Suprapubic skin (tissue), 4 donors: ENCODE measurements around the gene ZFAND3. TPM values are rescaled to one million over a fixed set of nuclear protein-coding genes. Genes with fewer than 3 reads are reported as not detected.

Experiments used
- DNase-seq, 2 donors: peaks; one replicate each; pipeline ENCODE4 v3.0.0-alpha.2; 2019; ENCODE audit warnings: low spot score in 2 of 2
- H3K27ac ChIP-seq: fragments of 200-600 bp; sonication (generic); one replicate; pipeline ENCODE4 v1.5.1; 2019
- H3K27me3 ChIP-seq: fragments of 200-600 bp; sonication (generic); one replicate; pipeline ENCODE4 v1.5.1; 2019
- H3K36me3 ChIP-seq: fragments of 200-600 bp; sonication (generic); one replicate; pipeline ENCODE4 v1.5.1; 2019
- H3K4me1 ChIP-seq: fragments of 200-600 bp; sonication (generic); one replicate; pipeline ENCODE4 v1.5.1; 2019
- H3K4me3 ChIP-seq: fragments of 200-600 bp; sonication (generic); one replicate; pipeline ENCODE4 v1.5.1; 2019; ENCODE audit warnings: mild to moderate bottlenecking
- H3K9me3 ChIP-seq: fragments of 200-600 bp; sonication (generic); one replicate; pipeline ENCODE4 v1.5.1; 2019
- CTCF ChIP-seq, 2 donors: fragments of 200-600 bp in 1 of 2; fragments of 450-650 bp in 1 of 2; sonication (generic) in 1 of 2; IDR thresholded peaks; one replicate each; pipeline ENCODE4 v1.5.1; 2016 to 2019; ENCODE audit warnings: antibody characterized with exemption in 2 of 2, mild to moderate bottlenecking in 1 of 2, moderate library complexity in 1 of 2
- EP300 ChIP-seq: sonication (generic); formaldehyde crosslinking; IDR thresholded peaks from one replicate; pipeline ENCODE4 v1.6.1; 2017; ENCODE audit warnings: antibody characterized with exemption
- POLR2A ChIP-seq, 2 donors: fragments of 450-650 bp; IDR thresholded peaks; one replicate each; pipeline ENCODE4 v1.6.1; 2017; ENCODE audit warnings: antibody characterized with exemption in 2 of 2, mild to moderate bottlenecking in 2 of 2, moderate library complexity in 2 of 2
- POLR2AphosphoS5 ChIP-seq, 3 donors: sonication (generic); formaldehyde crosslinking; IDR thresholded peaks; one replicate each; pipeline ENCODE4 v1.6.1; 2017; ENCODE audit warnings: antibody characterized with exemption in 3 of 3
- WGBS: methylation state at CpG from one replicate; pipeline ENCODE4 v1.1.5; 2018; 5-methylcytosine and 5-hydroxymethylcytosine counted together
- total RNA-seq, 4 donors: library from RNA; depleted of rRNA; stranded (reverse); fragments of >200 nt; gene quantifications; one replicate each; pipeline ENCODE4 v1.1.0, GENCODE V29; 2016

Gene ZFAND3
- total RNA-seq, 4 donors from 2014 or later = 31.1 to 41.0 (median 36.3) TPM

- under 1% methylated on average over 27 of the region's 27 CpGs for WGBS
- Histone ChIP-seq H3K36me3 (no peaks in the 10 kb centered on the region), H3K4me3 (peak overlapping the region; percentile 97), H3K4me1 (peaks cover 42% of the 10 kb centered on the region), H3K27ac (peak overlapping the region; percentile 98), H3K9me3 (no peaks in the 10 kb centered on the region), H3K27me3 (no peaks in the 10 kb centered on the region)
- TF ChIP-seq POLR2A (IDR thresholded peaks at IDR 0.05) (peak; percentile 64 to 81), POLR2AphosphoS5 (IDR thresholded peaks at IDR 0.05) (no peak)
- peak; percentile 97 to 98 for DNase-seq
Measured at GRCh38 chr6:37818536-37819176, 871 bp upstream of the ZFAND3 start.

- peak; percentile 79 to 81 for DNase-seq
- under 1% methylated on average over 10 of the region's 71 CpGs for WGBS
Measured at GRCh38 chr6:37819802-37820717, 533 bp downstream of the ZFAND3 start.

GRCh38 chr6:37820718-37821079 is 1.2 kb downstream of the ZFAND3 start:
- H3K4me3 ChIP-seq = peak overlapping the region; percentile 97
- WGBS = 35% methylated on average over 3 of the region's 3 CpGs

More at GRCh38 chr6:37819802-37820717, 533 bp downstream of the ZFAND3 start:
- no peaks in the 10 kb centered on the region for H3K27me3 ChIP-seq
- peak overlapping the region; percentile 98 for H3K27ac ChIP-seq
- no peaks in the 10 kb centered on the region for H3K9me3 ChIP-seq
- peak overlapping the region; percentile 97 for H3K4me3 ChIP-seq
- peaks cover 52% of the 10 kb centered on the region for H3K4me1 ChIP-seq
- H3K36me3 ChIP-seq = no peaks in the 10 kb centered on the region
- TF ChIP-seq EP300 = no peak
- peak in 1 of 3 donors; percentile 55 for TF ChIP-seq POLR2AphosphoS5 (IDR thresholded peaks at IDR 0.05)

GRCh38 chr6:37821446-37821845 is 1.9 kb downstream of the ZFAND3 start:
- H3K4me1 ChIP-seq = peaks cover 66% of the 10 kb centered on the region
- H3K27me3 ChIP-seq = no peaks in the 10 kb centered on the region
- no peaks in the 10 kb centered on the region for H3K36me3 ChIP-seq
- 71% methylated on average over 7 of the region's 7 CpGs for WGBS
- no peaks in the 10 kb centered on the region for H3K9me3 ChIP-seq
- TF ChIP-seq CTCF (IDR thresholded peaks at IDR 0.05) = no peak
- TF ChIP-seq POLR2A (IDR thresholded peaks at IDR 0.05) = no peak
- no peak for TF ChIP-seq POLR2AphosphoS5 (IDR thresholded peaks at IDR 0.05)
- TF ChIP-seq EP300 = no peak
- H3K27ac ChIP-seq = no peak overlapping the region
- no peak overlapping the region for H3K4me3 ChIP-seq
- DNase-seq = no peak

More at GRCh38 chr6:37820718-37821079, 1.2 kb downstream of the ZFAND3 start:
- no peaks in the 10 kb centered on the region for H3K27me3 ChIP-seq
- no peak overlapping the region for H3K27ac ChIP-seq
- H3K9me3 ChIP-seq = no peaks in the 10 kb centered on the region
- TF ChIP-seq POLR2AphosphoS5 (IDR thresholded peaks at IDR 0.05) = no peak
- no peak for TF ChIP-seq EP300
- no peak for TF ChIP-seq POLR2A (IDR thresholded peaks at IDR 0.05)
- no peak for TF ChIP-seq CTCF (IDR thresholded peaks at IDR 0.05)
- H3K4me1 ChIP-seq = peaks cover 59% of the 10 kb centered on the region
- no peak for DNase-seq
- no peaks in the 10 kb centered on the region for H3K36me3 ChIP-seq

- peak overlapping the region; percentile 4 for H3K4me3 ChIP-seq
- H3K9me3 ChIP-seq = no peaks in the 10 kb centered on the region
- 45% methylated on average over 12 of the region's 12 CpGs for WGBS
- TF ChIP-seq CTCF (IDR thresholded peaks at IDR 0.05) = no peak
- TF ChIP-seq EP300 = no peak
- no peak for TF ChIP-seq POLR2AphosphoS5 (IDR thresholded peaks at IDR 0.05)
- TF ChIP-seq POLR2A (IDR thresholded peaks at IDR 0.05) = no peak
- no peak for DNase-seq
- H3K27ac ChIP-seq = no peak overlapping the region
- no peaks in the 10 kb centered on the region for H3K36me3 ChIP-seq
- no peaks in the 10 kb centered on the region for H3K27me3 ChIP-seq
- H3K4me1 ChIP-seq = peaks cover 76% of the 10 kb centered on the region
Measured at GRCh38 chr6:37822851-37823682, 3.5 kb downstream of the ZFAND3 start.
